ENCODE data around the gene KRTAP9-9. TPM values are rescaled to one million over a fixed set of nuclear protein-coding genes. Genes with fewer than 3 reads are reported as not detected.

KRTAP9-9 gene
- total and polyA plus RNA-seq, 2 donors (not counting 1 experiment from before 2014, with no cell fraction given): not detected

- Histone ChIP-seq H3K9me3 (ENCODE audit: control extremely low read depth in 1 of 3, control insufficient read depth in 2 of 3, insufficient read depth in 1 of 3, low read length in 2 of 3) (peaks cover 0 to 1% (median 0%) of the 10 kb centered on the region in 3 donors), H3K4me2 (replicated peaks; ENCODE audit: low read depth, low read length, poor library complexity, severe bottlenecking) (no peak overlapping the region), H4K20me1 (ENCODE audit: control insufficient read depth, insufficient read depth, low read length, poor library complexity, severe bottlenecking) (no peaks in the 10 kb centered on the region), H3K36me3 (replicated peaks in 1 of 2; ENCODE audit: control extremely low read depth in 1 of 2, control insufficient read depth in 1 of 2, extremely low read depth in 1 of 2, insufficient read depth in 2 of 2, low read length in 1 of 2) (no peaks in the 10 kb centered on the region), H3K27me3 (replicated peaks in 1 of 4; ENCODE audit: control extremely low read depth in 1 of 4, control insufficient read depth in 3 of 4, insufficient read depth in 4 of 4, low read length in 3 of 4) (peaks cover 0 to 2% (median under 1%) of the 10 kb centered on the region in 4 experiments), H3K79me2 (ENCODE audit: control insufficient read depth, insufficient read depth, low read length) (no peaks in the 10 kb centered on the region), H3K4me3 (ENCODE audit: control extremely low read depth in 1 of 5, extremely low read depth in 1 of 5, insufficient read depth in 1 of 5, low read depth in 2 of 5, low read length in 4 of 5) (no peak overlapping the region), H2AFZ (ENCODE audit: insufficient read depth, low read depth, low read length, poor library complexity, severe bottlenecking) (no peak overlapping the region), H3K4me1 (ENCODE audit: control insufficient read depth in 2 of 2, insufficient read depth in 2 of 2, low read length in 2 of 2) (no peaks in the 10 kb centered on the region), H3K27ac (ENCODE audit: low read length in 2 of 2) (no peak overlapping the region), H3K9ac (ENCODE audit: low read length) (no peak overlapping the region)
- H3K4me1 Mint-ChIP-seq: peaks cover 2% of the 10 kb centered on the region
- DNase-seq (peak; percentile 0), ATAC-seq (ENCODE audit: low read depth) (no peak)
- no peak overlapping the region for H3K4me3 Mint-ChIP-seq
- no peak overlapping the region for H3K27ac Mint-ChIP-seq
- ChIA-PET POLR2A (no interaction called here), CTCF (no interaction called here)
- no peak for TF ChIP-seq EZH2 (IDR thresholded peaks at IDR 0.05; ENCODE audit: borderline replicate concordance, insufficient read depth, low read depth, low read length, poor library complexity, severe bottlenecking)
- TF ChIP-seq, protein P1, sequence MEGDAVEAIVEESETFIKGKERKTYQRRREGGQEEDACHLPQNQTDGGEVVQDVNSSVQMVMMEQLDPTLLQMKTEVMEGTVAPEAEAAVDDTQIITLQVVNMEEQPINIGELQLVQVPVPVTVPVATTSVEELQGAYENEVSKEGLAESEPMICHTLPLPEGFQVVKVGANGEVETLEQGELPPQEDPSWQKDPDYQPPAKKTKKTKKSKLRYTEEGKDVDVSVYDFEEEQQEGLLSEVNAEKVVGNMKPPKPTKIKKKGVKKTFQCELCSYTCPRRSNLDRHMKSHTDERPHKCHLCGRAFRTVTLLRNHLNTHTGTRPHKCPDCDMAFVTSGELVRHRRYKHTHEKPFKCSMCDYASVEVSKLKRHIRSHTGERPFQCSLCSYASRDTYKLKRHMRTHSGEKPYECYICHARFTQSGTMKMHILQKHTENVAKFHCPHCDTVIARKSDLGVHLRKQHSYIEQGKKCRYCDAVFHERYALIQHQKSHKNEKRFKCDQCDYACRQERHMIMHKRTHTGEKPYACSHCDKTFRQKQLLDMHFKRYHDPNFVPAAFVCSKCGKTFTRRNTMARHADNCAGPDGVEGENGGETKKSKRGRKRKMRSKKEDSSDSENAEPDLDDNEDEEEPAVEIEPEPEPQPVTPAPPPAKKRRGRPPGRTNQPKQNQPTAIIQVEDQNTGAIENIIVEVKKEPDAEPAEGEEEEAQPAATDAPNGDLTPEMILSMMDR (IDR thresholded peaks at IDR 0.05): no peak
- H3K27me3 Mint-ChIP-seq: peaks cover 36% of the 10 kb centered on the region
- WGBS (ENCODE audit: insufficient coverage): 100% methylated on average over 1 of the region's 1 CpG
- H3K9me3 Mint-ChIP-seq (ENCODE audit: insufficient read depth): no peaks in the 10 kb centered on the region
- intact Hi-C loops (cut with micrococcal nuclease): no loop called here
These were observed 3.9 kb upstream of the KRTAP9-9 start for GRCh38 chr17:41251261-41251660.

DNA sequence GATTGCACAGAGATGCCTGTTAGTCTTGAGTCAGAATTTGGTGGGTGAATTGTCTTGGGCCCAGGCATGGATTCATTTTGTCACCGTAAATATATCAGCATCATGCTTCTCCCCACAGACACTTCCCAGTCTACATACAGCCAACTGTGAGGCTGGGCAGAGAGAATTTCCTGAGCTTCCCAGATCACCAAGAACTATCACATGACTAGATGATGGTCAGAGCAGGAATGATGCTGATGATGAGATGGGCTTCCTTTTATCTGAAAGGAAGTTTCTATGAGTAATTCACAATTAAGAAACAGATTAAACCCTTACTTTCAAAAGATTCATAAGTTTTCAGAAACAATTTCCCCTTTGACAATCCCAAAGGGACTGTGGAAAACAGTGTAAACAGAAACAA, 323 bp upstream of the KRTAP9-9 start:
- H3K4me2 ChIP-seq (replicated peaks; ENCODE audit: low read depth, low read length, poor library complexity, severe bottlenecking): no peak overlapping the region
- no peaks in the 10 kb centered on the region for H3K9me3 ChIP-seq (ENCODE audit: control extremely low read depth in 1 of 3, control insufficient read depth in 2 of 3, insufficient read depth in 1 of 3, low read length in 2 of 3)
- H3K36me3 ChIP-seq (replicated peaks in 1 of 2; ENCODE audit: control extremely low read depth in 1 of 2, control insufficient read depth in 1 of 2, extremely low read depth in 1 of 2, insufficient read depth in 2 of 2, low read length in 1 of 2): no peaks in the 10 kb centered on the region
- ChIA-PET CTCF (no interaction called here), POLR2A (no interaction called here)
- H3K4me1 ChIP-seq (ENCODE audit: control insufficient read depth in 2 of 2, insufficient read depth in 2 of 2, low read length in 2 of 2): no peaks in the 10 kb centered on the region
- no peak overlapping the region for H3K4me3 ChIP-seq (ENCODE audit: control extremely low read depth in 1 of 5, extremely low read depth in 1 of 5, insufficient read depth in 1 of 5, low read depth in 2 of 5, low read length in 4 of 5)
- no peak overlapping the region for H3K9ac ChIP-seq (ENCODE audit: low read length)
- H3K27me3 ChIP-seq (replicated peaks in 1 of 4; ENCODE audit: control extremely low read depth in 1 of 4, control insufficient read depth in 3 of 4, insufficient read depth in 4 of 4, low read length in 3 of 4): peaks cover 0 to 10% (median 3%) of the 10 kb centered on the region in 4 experiments
- H4K20me1 ChIP-seq (ENCODE audit: control insufficient read depth, insufficient read depth, low read length, poor library complexity, severe bottlenecking): no peaks in the 10 kb centered on the region
- no peaks in the 10 kb centered on the region for H3K9me3 Mint-ChIP-seq (ENCODE audit: insufficient read depth)
- no peak for ATAC-seq (ENCODE audit: low read depth)
- TF ChIP-seq EZH2 (IDR thresholded peaks at IDR 0.05; ENCODE audit: borderline replicate concordance, insufficient read depth, low read depth, low read length, poor library complexity, severe bottlenecking): no peak
- no peaks in the 10 kb centered on the region for H3K4me1 Mint-ChIP-seq
- H3K27me3 Mint-ChIP-seq: peaks cover 63% of the 10 kb centered on the region
- intact Hi-C loops (cut with micrococcal nuclease): no loop called here
- no peak overlapping the region for H3K4me3 Mint-ChIP-seq
- H2AFZ ChIP-seq (ENCODE audit: insufficient read depth, low read depth, low read length, poor library complexity, severe bottlenecking): no peak overlapping the region
- H3K27ac Mint-ChIP-seq: no peak overlapping the region
- no CpG with 5 or more reads among the region's 1 CpG for WGBS (ENCODE audit: insufficient coverage)
- H3K27ac ChIP-seq (ENCODE audit: low read length in 2 of 2): no peak overlapping the region
- DNase-seq: no peak
- no peaks in the 10 kb centered on the region for H3K79me2 ChIP-seq (ENCODE audit: control insufficient read depth, insufficient read depth, low read length)

All from B cell (primary cell).